Vagina (tissue), 2 donors: ENCODE data around the gene MXD4. TPM values are rescaled to one million over a fixed set of nuclear protein-coding genes. Genes with fewer than 3 reads are reported as not detected.

ENCODE experiments used
- DNase-seq, 2 donors: peaks; one replicate each; pipeline ENCODE4 v3.0.0-alpha.2; 2017; ENCODE audit errors: extremely low spot score in 2 of 2
- H3K27ac ChIP-seq: fragments of 200-600 bp; sonication (generic); one replicate; pipeline ENCODE4 v1.5.1; 2019
- H3K27me3 ChIP-seq: fragments of 200-600 bp; sonication (generic); one replicate; pipeline ENCODE4 v1.5.1; 2019
- H3K36me3 ChIP-seq, 2 donors: fragments of 200-600 bp; sonication (generic); one replicate each; pipeline ENCODE4 v1.5.1; 2017 to 2019
- H3K4me1 ChIP-seq: fragments of 200-600 bp; sonication (generic); one replicate; pipeline ENCODE4 v1.5.1; 2019
- H3K4me3 ChIP-seq, 2 donors: fragments of 200-600 bp; sonication (generic); 1 replicate in 1 of 2; 2 replicates in 1 of 2; pipeline ENCODE4 v1.5.1; 2016 to 2019
- H3K9me3 ChIP-seq: fragments of 200-600 bp; sonication (generic); one replicate; pipeline ENCODE4 v1.5.1; 2019
- CTCF ChIP-seq, 3 experiments: fragments of 450-650 bp in 2 of 3; fragments of 200-600 bp in 1 of 3; sonication (generic) in 1 of 3; IDR thresholded peaks; one replicate each; pipeline ENCODE4 v1.5.1; 2017 to 2019; ENCODE audit warnings: antibody characterized with exemption in 3 of 3, mild to moderate bottlenecking in 2 of 3, moderate library complexity in 2 of 3
- POLR2A ChIP-seq, 2 donors: fragments of 450-650 bp; IDR thresholded peaks; one replicate each; pipeline ENCODE4 v1.6.1; 2017; ENCODE audit warnings: antibody characterized with exemption in 2 of 2, mild to moderate bottlenecking in 2 of 2, moderate library complexity in 2 of 2
- POLR2AphosphoS5 ChIP-seq, 2 donors: sonication (generic); formaldehyde crosslinking; IDR thresholded peaks; one replicate each; pipeline ENCODE4 v1.9.0; 2017; ENCODE audit warnings: antibody characterized with exemption in 2 of 2, mild to moderate bottlenecking in 2 of 2, low read depth in 1 of 2; ENCODE audit not compliant: insufficient read depth in 1 of 2
- intact Hi-C: fragments of 100-400 bp; cut with DNase I; formaldehyde crosslinking; loops from one replicate; pipeline ENCODE4 v1.15.1; 2023
- total RNA-seq: library from RNA; depleted of rRNA; stranded (reverse); fragments of >200 nt; gene quantifications from one replicate; pipeline ENCODE4 v1.2.3, GENCODE V29; 2016

Gene MXD4
- total RNA-seq, 1 donor from 2014 or later, result 27.5 TPM

GRCh38 chr4:2255501-2256155, 6.3 kb downstream of the MXD4 start:
- peak overlapping the region; percentile 88 for H3K27ac ChIP-seq
- peak in 1 of 2 donors; percentile 87 for DNase-seq
- intact Hi-C loops, result no loop called here
- H3K9me3 ChIP-seq, result no peaks in the 10 kb centered on the region
- H3K4me1 ChIP-seq, result peaks cover 72% of the 10 kb centered on the region
- no peaks in the 10 kb centered on the region for H3K27me3 ChIP-seq
- peak overlapping the region in 1 of 2 donors; percentile 36 for H3K4me3 ChIP-seq
- TF ChIP-seq POLR2A (IDR thresholded peaks at IDR 0.05) (no peak), CTCF (IDR thresholded peaks at IDR 0.05) (no peak), POLR2AphosphoS5 (IDR thresholded peaks at IDR 0.05; ENCODE audit: insufficient read depth in 1 of 2, low read depth in 1 of 2) (peak in 1 of 2 donors; percentile 26)
- peaks cover 0 to 31% of the 10 kb centered on the region in 2 donors for H3K36me3 ChIP-seq

- peak overlapping the region; percentile 88 for H3K27ac ChIP-seq
- intact Hi-C loops, result no loop called here
- no peaks in the 10 kb centered on the region for H3K27me3 ChIP-seq
- peaks cover 0 to 39% of the 10 kb centered on the region in 2 donors for H3K36me3 ChIP-seq
- H3K4me1 ChIP-seq, result peaks cover 64% of the 10 kb centered on the region
- peak in 1 of 2 donors; percentile 83 for DNase-seq
- H3K9me3 ChIP-seq, result no peaks in the 10 kb centered on the region
- TF ChIP-seq CTCF (IDR thresholded peaks at IDR 0.05) (no peak), POLR2AphosphoS5 (IDR thresholded peaks at IDR 0.05; ENCODE audit: insufficient read depth in 1 of 2, low read depth in 1 of 2) (no peak), POLR2A (IDR thresholded peaks at IDR 0.05) (no peak)
- peak overlapping the region in 1 of 2 donors; percentile 36 for H3K4me3 ChIP-seq
These were observed 7.0 kb downstream of the MXD4 start for GRCh38 chr4:2254665-2255500.

DNA sequence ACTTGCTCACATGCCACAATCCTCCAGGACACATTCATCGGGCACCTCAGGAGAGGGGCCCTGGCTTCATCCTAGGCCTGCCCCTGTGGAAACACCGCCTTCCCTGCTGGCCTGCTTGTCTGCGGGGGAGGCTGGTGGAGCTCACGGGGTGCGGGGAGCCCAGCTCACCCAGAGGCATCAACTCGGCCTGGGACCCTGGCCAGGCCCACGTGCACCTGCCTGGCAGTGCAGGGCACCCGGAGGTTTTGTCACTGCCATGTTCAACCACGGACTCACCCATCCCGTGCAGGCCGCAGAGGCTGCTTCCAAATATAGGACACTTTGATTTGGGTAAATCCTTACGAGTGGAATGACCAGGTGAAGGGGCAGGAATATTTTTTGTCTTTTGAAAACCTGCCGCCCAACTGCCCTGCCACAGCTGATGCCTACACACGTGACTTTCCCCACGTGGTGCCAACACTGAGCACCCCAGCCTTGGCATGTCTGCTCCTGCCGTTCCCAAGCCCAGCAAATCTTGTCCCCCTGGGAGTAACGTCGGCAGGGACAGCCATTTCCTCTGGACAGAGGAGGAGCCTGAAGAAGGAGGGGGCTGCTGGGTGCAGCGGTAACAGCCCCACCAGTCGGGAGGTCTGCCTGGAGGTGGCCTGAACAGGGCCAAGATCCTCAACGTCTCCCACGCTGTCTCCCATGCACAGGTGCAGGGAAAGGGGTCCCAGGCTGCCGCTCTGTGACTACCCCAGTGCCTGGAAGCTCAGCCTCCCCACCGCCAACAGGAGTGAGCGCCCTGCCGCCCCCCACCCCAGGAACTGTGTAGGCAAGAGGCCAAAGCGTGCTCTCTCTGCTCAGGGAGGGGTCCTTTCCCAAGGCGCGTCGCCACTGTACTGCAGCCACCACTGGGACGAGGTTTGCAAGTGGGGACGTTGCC, 8.5 kb downstream of the MXD4 start:
- intact Hi-C loops, result no loop called here
- Histone ChIP-seq H3K27me3 (no peaks in the 10 kb centered on the region), H3K4me1 (peaks cover 50% of the 10 kb centered on the region), H3K9me3 (no peaks in the 10 kb centered on the region), H3K27ac (no peak overlapping the region), H3K36me3 (peaks cover 0 to 52% of the 10 kb centered on the region in 2 donors), H3K4me3 (no peak overlapping the region)
- TF ChIP-seq POLR2A (IDR thresholded peaks at IDR 0.05) (no peak), POLR2AphosphoS5 (IDR thresholded peaks at IDR 0.05; ENCODE audit: insufficient read depth in 1 of 2, low read depth in 1 of 2) (no peak), CTCF (IDR thresholded peaks at IDR 0.05) (no peak)
- peak in 1 of 2 donors; percentile 79 for DNase-seq

DNA sequence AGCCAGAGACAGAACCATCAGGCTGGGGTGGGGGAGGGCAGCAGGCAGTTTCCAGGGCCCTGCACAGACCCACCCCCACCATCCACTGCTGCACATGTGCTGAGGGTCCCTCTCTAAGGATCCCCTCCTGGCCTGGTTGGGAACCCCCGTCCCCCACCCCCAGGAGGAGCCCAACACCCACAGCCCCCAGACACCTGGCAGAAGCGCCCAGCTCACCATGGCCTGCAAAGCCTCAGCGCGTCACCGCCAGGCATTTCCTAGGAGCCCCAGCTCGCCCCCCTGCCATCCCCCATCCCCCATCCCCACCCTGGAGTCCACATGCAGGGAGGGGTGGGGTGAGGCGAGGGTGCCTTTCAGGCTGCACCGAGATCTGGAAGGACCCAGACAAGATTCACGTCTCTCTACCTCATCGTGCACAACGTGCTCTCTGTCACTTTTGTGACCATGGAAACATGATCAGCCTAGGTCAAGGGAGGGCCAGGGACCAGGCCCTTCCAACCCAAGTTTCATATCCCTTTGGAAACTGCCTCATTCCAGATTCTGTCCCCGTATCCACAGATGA, 9.3 kb downstream of the MXD4 start:
- no peaks in the 10 kb centered on the region for H3K27me3 ChIP-seq
- no peaks in the 10 kb centered on the region for H3K9me3 ChIP-seq
- TF ChIP-seq POLR2A (IDR thresholded peaks at IDR 0.05) (no peak), CTCF (IDR thresholded peaks at IDR 0.05) (no peak), POLR2AphosphoS5 (IDR thresholded peaks at IDR 0.05; ENCODE audit: insufficient read depth in 1 of 2, low read depth in 1 of 2) (no peak)
- peaks cover 0 to 54% of the 10 kb centered on the region in 2 donors for H3K36me3 ChIP-seq
- no peak overlapping the region for H3K27ac ChIP-seq
- peaks cover 43% of the 10 kb centered on the region for H3K4me1 ChIP-seq
- DNase-seq, result no peak
- intact Hi-C loops, result no loop called here
- no peak overlapping the region for H3K4me3 ChIP-seq
